CD14-positive monocyte (primary cell): ENCODE results near the gene KCNJ6. TPM values are rescaled to one million over a fixed set of nuclear protein-coding genes. Genes with fewer than 3 reads are reported as not detected.

ENCODE experiments used
- DNase-seq, 3 donors: peaks; one replicate each; pipeline ENCODE4 v3.0.0-alpha.2; 2011 to 2022
- H2AFZ ChIP-seq: 2 replicates; pipeline ENCODE4 v1.6.0; 2012; ENCODE audit warnings: mild to moderate bottlenecking, low read depth, low read length, inconsistent platforms; ENCODE audit not compliant: insufficient read depth, poor library complexity, severe bottlenecking
- H3K27ac ChIP-seq, 2 donors: 1 replicate in 1 of 2; 2 replicates in 1 of 2; pipeline ENCODE4 v1.5.1; 2012 to 2013; ENCODE audit warnings: low read length in 2 of 2, control low read depth in 1 of 2, inconsistent platforms in 1 of 2, low read depth in 1 of 2, mild to moderate bottlenecking in 1 of 2
- H3K27me3 ChIP-seq, 2 donors: one replicate each; pipeline versions ENCODE4 v1.6.0 to v1.6.1; 2011 to 2013; ENCODE audit warnings: low read length in 2 of 2; ENCODE audit not compliant: control insufficient read depth in 2 of 2, insufficient read depth in 2 of 2
- H3K36me3 ChIP-seq, 2 donors: replicated peaks in 1 of 2; 1 replicate in 1 of 2; 2 replicates in 1 of 2; pipeline versions ENCODE4 v1.5.1 to v1.6.1; 2012 to 2013; ENCODE audit warnings: low read length in 2 of 2, control low read depth in 1 of 2, inconsistent platforms in 1 of 2, mild to moderate bottlenecking in 1 of 2; ENCODE audit not compliant: insufficient read depth in 2 of 2, control insufficient read depth in 1 of 2
- H3K4me1 ChIP-seq, 2 donors: 1 replicate in 1 of 2; 2 replicates in 1 of 2; pipeline versions ENCODE4 v1.5.1 to v1.6.1; 2012 to 2013; ENCODE audit warnings: low read length in 2 of 2, control low read depth in 1 of 2, inconsistent platforms in 1 of 2, mild to moderate bottlenecking in 1 of 2, moderate library complexity in 1 of 2; ENCODE audit not compliant: insufficient read depth in 2 of 2, control insufficient read depth in 1 of 2
- H3K4me2 ChIP-seq: replicated peaks from 2 replicates; pipeline ENCODE3; 2012; ENCODE audit warnings: low read length, moderate library complexity, mild to moderate bottlenecking; ENCODE audit not compliant: poor library complexity, severe bottlenecking; ENCODE audit errors: extremely low read depth
- H3K4me3 ChIP-seq, 3 experiments: fragments of 200-600 bp in 1 of 3; sonication (generic) in 1 of 3; replicated peaks in 1 of 3; 1 replicate in 2 of 3; 2 replicates in 1 of 3; pipeline ENCODE4 v1.5.1; 2011 to 2013; ENCODE audit warnings: low read length in 3 of 3, mild to moderate bottlenecking in 3 of 3, control low read depth in 2 of 3, low read depth in 2 of 3, inconsistent platforms in 1 of 3, moderate library complexity in 1 of 3
- H3K79me2 ChIP-seq: 2 replicates; pipeline ENCODE4 v1.6.0; 2012; ENCODE audit warnings: mild to moderate bottlenecking, control low read depth, inconsistent platforms, low read length, moderate library complexity; ENCODE audit not compliant: insufficient read depth
- H3K9ac ChIP-seq: 2 replicates; pipeline ENCODE4 v1.6.0; 2017; ENCODE audit warnings: low read length, mild to moderate bottlenecking; ENCODE audit not compliant: insufficient read depth, poor library complexity, severe bottlenecking
- H3K9me3 ChIP-seq, 2 donors: replicated peaks in 1 of 2; 1 replicate in 1 of 2; 2 replicates in 1 of 2; pipeline versions ENCODE4 v1.5.1 to v1.6.1; 2012 to 2013; ENCODE audit warnings: low read length in 2 of 2, control low read depth in 1 of 2; ENCODE audit not compliant: control insufficient read depth in 1 of 2, insufficient read depth in 1 of 2
- H4K20me1 ChIP-seq: 2 replicates; pipeline ENCODE4 v1.6.0; 2012; ENCODE audit warnings: mild to moderate bottlenecking, low read length, control low read depth, moderate library complexity; ENCODE audit not compliant: insufficient read depth
- H3K27ac Mint-ChIP-seq, 7 donors: one replicate each; pipeline ENCODE4 v1.8.0; 2020; ENCODE audit warnings: mild to moderate bottlenecking in 7 of 7, mixed read lengths in 7 of 7, moderate library complexity in 6 of 7, inconsistent platforms in 2 of 7
- H3K27me3 Mint-ChIP-seq, 3 donors: one replicate each; pipeline ENCODE4 v1.8.0; 2021 to 2022; ENCODE audit warnings: low read depth in 3 of 3, mild to moderate bottlenecking in 3 of 3, mixed read lengths in 3 of 3, moderate library complexity in 3 of 3, inconsistent platforms in 1 of 3
- H3K36me3 Mint-ChIP-seq, 2 donors: one replicate each; pipeline ENCODE4 v1.8.0; 2020; ENCODE audit warnings: mixed read lengths in 2 of 2, inconsistent platforms in 1 of 2, mild to moderate bottlenecking in 1 of 2
- H3K4me1 Mint-ChIP-seq: one replicate; pipeline ENCODE4 v1.8.0; 2020; ENCODE audit warnings: mild to moderate bottlenecking, mixed read lengths
- H3K4me3 Mint-ChIP-seq, 2 donors: one replicate each; pipeline ENCODE4 v1.8.0; 2020; ENCODE audit warnings: mild to moderate bottlenecking in 2 of 2, mixed read lengths in 2 of 2, moderate library complexity in 1 of 2
- H3K9me3 Mint-ChIP-seq, 7 donors: one replicate each; pipeline ENCODE4 v1.8.0; 2020 to 2022; ENCODE audit warnings: mixed read lengths in 7 of 7, mild to moderate bottlenecking in 6 of 7, moderate library complexity in 6 of 7, inconsistent platforms in 2 of 7
- CTCF ChIP-seq: fragments of 200-600 bp; IDR thresholded peaks from one replicate; pipeline ENCODE4 v1.8.0; 2022; ENCODE audit warnings: antibody characterized with exemption, mild to moderate bottlenecking
- WGBS: methylation state at CpG from one replicate; pipeline ENCODE4 v1.1.5; 2013; ENCODE audit warnings: missing lambda C conversion rate; ENCODE audit not compliant: insufficient coverage; 5-methylcytosine and 5-hydroxymethylcytosine counted together
- intact Hi-C, 2 donors: fragments of 100-400 bp; cut with micrococcal nuclease; formaldehyde crosslinking; loops; one replicate each; pipeline versions ENCODE4 v1.15.0 to v1.15.1; 2023
- polyA plus RNA-seq, 3 donors: library from polyadenylated mRNA; depleted of rRNA in 1 of 3; unstranded in 2 of 3; stranded (reverse) in 1 of 3; fragments of 300-500 nt in 2 of 3; fragments of >200 nt in 1 of 3; fragmentation: Illumina TruSeq in 2 of 3; gene quantifications; 1 replicate in 2 of 3; 2 replicates in 1 of 3; pipeline ENCODE4 v1.2.3, GENCODE V29; 2012 to 2021

The KCNJ6 gene
- polyA plus RNA-seq, 3 donors: not detected

- peaks cover 0 to 3% of the 10 kb centered on the region in 2 donors for H3K4me1 ChIP-seq
- H3K9me3 ChIP-seq: no peaks in the 10 kb centered on the region
- no peak for DNase-seq
- no peaks in the 10 kb centered on the region for H3K27me3 ChIP-seq
- no peaks in the 10 kb centered on the region for H4K20me1 ChIP-seq
- H3K9ac ChIP-seq: no peak overlapping the region
- Mint-ChIP-seq H3K36me3 (no peaks in the 10 kb centered on the region), H3K4me1 (peaks cover 5% of the 10 kb centered on the region), H3K4me3 (no peak overlapping the region), H3K9me3 (peaks cover 0 to 4% (median 0%) of the 10 kb centered on the region in 7 donors), H3K27ac (no peak overlapping the region), H3K27me3 (peaks cover 0 to 5% (median 2%) of the 10 kb centered on the region in 3 donors)
- H3K36me3 ChIP-seq: no peaks in the 10 kb centered on the region
- no peak for TF ChIP-seq CTCF
- 100% methylated on average over 5 of the region's 6 CpGs for WGBS
- no peak overlapping the region for H3K27ac ChIP-seq
- H2AFZ ChIP-seq: no peak overlapping the region
- no peak overlapping the region for H3K4me3 ChIP-seq
- no peaks in the 10 kb centered on the region for H3K79me2 ChIP-seq
- intact Hi-C loops: no loop called here
- no peak overlapping the region for H3K4me2 ChIP-seq
Measured at GRCh38 chr21:37682966-37683365, 233.3 kb downstream of the KCNJ6 start.

- H2AFZ ChIP-seq: no peak overlapping the region
- 81% methylated on average over 3 of the region's 4 CpGs for WGBS
- H3K9me3 ChIP-seq: no peaks in the 10 kb centered on the region
- H3K4me1 ChIP-seq: no peaks in the 10 kb centered on the region
- no peak overlapping the region for H3K27ac ChIP-seq
- no peak overlapping the region for H3K9ac ChIP-seq
- H3K27me3 ChIP-seq: peaks cover 0 to 11% of the 10 kb centered on the region in 2 donors
- no peak for DNase-seq
- H3K27ac Mint-ChIP-seq: no peak overlapping the region
- H3K79me2 ChIP-seq: no peaks in the 10 kb centered on the region
- H3K27me3 Mint-ChIP-seq: peaks cover 8 to 21% (median 16%) of the 10 kb centered on the region in 3 donors
- intact Hi-C loops: no loop called here
- peaks cover 0 to 3% (median 2%) of the 10 kb centered on the region in 7 donors for H3K9me3 Mint-ChIP-seq
- H3K36me3 Mint-ChIP-seq: no peaks in the 10 kb centered on the region
- H3K4me3 ChIP-seq: no peak overlapping the region
- H4K20me1 ChIP-seq: no peaks in the 10 kb centered on the region
- no peak overlapping the region for H3K4me3 Mint-ChIP-seq
- no peak overlapping the region for H3K4me2 ChIP-seq
- no peaks in the 10 kb centered on the region for H3K4me1 Mint-ChIP-seq
- no peaks in the 10 kb centered on the region for H3K36me3 ChIP-seq
- no peak for TF ChIP-seq CTCF
Measured at GRCh38 chr21:37677006-37677405, 239.3 kb downstream of the KCNJ6 start.
